ENCODE data around the gene HOPX.
"Not testable (repeated sequence)": the region's sequence is repeated elsewhere in the genome, so short reads cannot be mapped to it uniquely, and the experiment has no call there.

The HOPX gene

GRCh38 chr4:56640621-56641493, 40.2 kb downstream of the HOPX start:
- no peak for ATAC-seq (replicated peaks)
- peaks cover 0 to under 1% of the 10 kb centered on the region in 2 donors for H3K36me3 Mint-ChIP-seq
- H3K27me3 Mint-ChIP-seq: no peaks in the 10 kb centered on the region
- H3K4me1 Mint-ChIP-seq: no peaks in the 10 kb centered on the region
- no peak for DNase-seq
- no peak overlapping the region for H3K27ac Mint-ChIP-seq
- no peak overlapping the region for H3K4me3 Mint-ChIP-seq
- H3K9me3 Mint-ChIP-seq: peaks cover under 1% of the 10 kb centered on the region in 2 donors

GRCh38 chr4:56637791-56638190, 43.3 kb downstream of the HOPX start:
- Mint-ChIP-seq H3K4me3 (no peak overlapping the region), H3K4me1 (no peaks in the 10 kb centered on the region), H3K27me3 (peaks cover 0 to 6% of the 10 kb centered on the region in 2 donors), H3K9me3 (no peaks in the 10 kb centered on the region), H3K27ac (no peak overlapping the region), H3K36me3 (no peaks in the 10 kb centered on the region)
- DNase-seq (no peak), ATAC-seq (replicated peaks) (no peak)

DNA sequence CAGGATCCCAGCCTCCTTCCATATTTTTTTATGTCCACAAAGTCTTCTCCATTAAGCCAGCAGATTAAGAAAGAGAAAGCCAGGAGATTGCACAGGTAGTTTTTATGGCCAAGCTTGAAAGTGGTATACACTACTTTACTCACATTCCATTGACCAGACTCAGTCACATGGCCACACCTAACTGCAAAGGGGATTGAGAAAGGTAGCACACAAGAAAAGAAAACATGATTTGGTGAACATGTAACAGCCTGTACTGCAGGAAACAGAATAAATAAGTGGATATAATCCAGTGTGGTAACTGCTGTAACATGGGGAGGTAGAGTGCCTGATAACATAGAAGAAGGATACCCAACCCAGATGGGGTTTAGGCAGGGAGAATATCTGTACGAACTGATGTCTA, 43.9 kb downstream of the HOPX start:
- Mint-ChIP-seq H3K27ac (no peak overlapping the region), H3K9me3 (no peaks in the 10 kb centered on the region), H3K4me1 (no peaks in the 10 kb centered on the region), H3K4me3 (no peak overlapping the region), H3K36me3 (no peaks in the 10 kb centered on the region), H3K27me3 (peaks cover 0 to 6% of the 10 kb centered on the region in 2 donors)
- DNase-seq (no peak), ATAC-seq (replicated peaks) (no peak)

- not testable (repeated sequence) for H3K4me3 Mint-ChIP-seq; H3K9me3 Mint-ChIP-seq; H3K27me3 Mint-ChIP-seq; H3K36me3 Mint-ChIP-seq; DNase-seq; H3K27ac Mint-ChIP-seq; ATAC-seq (replicated peaks); H3K4me1 Mint-ChIP-seq
Observed at GRCh38 chr4:56634954-56635353, 46.1 kb downstream of the HOPX start.

- Mint-ChIP-seq H3K27ac (no peak overlapping the region), H3K9me3 (no peaks in the 10 kb centered on the region), H3K27me3 (peaks cover 5 to 6% of the 10 kb centered on the region in 2 donors), H3K4me1 (no peaks in the 10 kb centered on the region), H3K4me3 (no peak overlapping the region), H3K36me3 (no peaks in the 10 kb centered on the region)
- DNase-seq: no peak
- no peak for ATAC-seq (replicated peaks)
Observed at GRCh38 chr4:56633486-56633885, 47.6 kb downstream of the HOPX start.

DNA sequence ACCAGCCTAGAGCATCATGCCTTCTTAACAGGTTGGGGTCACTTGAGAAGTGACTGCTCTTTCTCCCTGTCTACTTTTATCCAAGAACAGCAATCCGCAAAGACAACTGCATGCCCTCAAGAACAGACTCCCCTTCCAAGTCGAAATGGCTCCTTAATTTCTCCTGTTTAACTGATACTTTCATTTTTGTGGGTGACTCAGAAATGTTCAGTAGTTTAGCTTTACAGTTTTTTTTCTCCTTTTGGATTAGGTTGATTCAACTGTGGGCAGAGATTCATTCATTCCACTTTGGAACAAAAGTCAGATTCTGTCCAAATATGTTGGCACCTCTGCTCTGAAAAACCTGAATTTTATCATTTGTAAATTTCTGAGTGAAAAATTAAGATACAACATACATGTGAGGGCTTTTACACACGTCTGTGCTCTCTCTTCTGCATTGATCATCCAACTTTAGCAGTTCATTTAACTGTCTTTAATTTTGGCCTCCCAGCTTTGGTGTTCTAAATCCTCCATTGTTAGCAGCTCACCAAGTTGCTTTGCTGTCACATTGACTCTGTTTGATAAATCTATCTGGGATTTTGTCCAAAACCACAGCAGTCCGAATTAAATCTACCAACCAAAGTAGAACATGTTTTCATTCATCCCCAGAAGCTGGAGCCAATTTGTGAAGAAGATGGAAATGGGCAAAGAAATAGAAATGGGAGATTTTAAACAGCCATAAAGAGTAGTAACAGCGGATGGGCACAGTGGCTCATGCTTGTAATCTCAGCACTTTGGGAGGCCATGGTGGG, 50.0 kb downstream of the HOPX start:
- no peak for ATAC-seq (replicated peaks)
- no peaks in the 10 kb centered on the region for H3K4me1 Mint-ChIP-seq
- peaks cover 2 to 3% of the 10 kb centered on the region in 2 donors for H3K36me3 Mint-ChIP-seq
- no peak for DNase-seq
- H3K4me3 Mint-ChIP-seq: no peak overlapping the region
- peaks cover 5 to 7% of the 10 kb centered on the region in 2 donors for H3K9me3 Mint-ChIP-seq
- H3K27ac Mint-ChIP-seq: no peak overlapping the region
- H3K27me3 Mint-ChIP-seq: peaks cover 5 to 6% of the 10 kb centered on the region in 2 donors

GRCh38 chr4:56628592-56628991, 52.5 kb downstream of the HOPX start:
- H3K27ac Mint-ChIP-seq: no peak overlapping the region
- H3K27me3 Mint-ChIP-seq: peaks cover 0 to 5% of the 10 kb centered on the region in 2 donors
- peaks cover 16 to 26% of the 10 kb centered on the region in 2 donors for H3K9me3 Mint-ChIP-seq
- ATAC-seq (replicated peaks) (no peak), DNase-seq (no peak)
- H3K4me1 Mint-ChIP-seq: no peaks in the 10 kb centered on the region
- H3K36me3 Mint-ChIP-seq: peaks cover 7 to 16% of the 10 kb centered on the region in 2 donors
- H3K4me3 Mint-ChIP-seq: no peak overlapping the region

GRCh38 chr4:56627985-56628384, 53.1 kb downstream of the HOPX start:
- peaks cover 0 to 5% of the 10 kb centered on the region in 2 donors for H3K27me3 Mint-ChIP-seq
- no peak for DNase-seq
- H3K36me3 Mint-ChIP-seq: peaks cover 7 to 17% of the 10 kb centered on the region in 2 donors
- H3K4me1 Mint-ChIP-seq: no peaks in the 10 kb centered on the region
- no peak for ATAC-seq (replicated peaks)
- H3K27ac Mint-ChIP-seq: no peak overlapping the region
- no peak overlapping the region for H3K4me3 Mint-ChIP-seq
- peaks cover 17 to 28% of the 10 kb centered on the region in 2 donors for H3K9me3 Mint-ChIP-seq

GRCh38 chr4:56627375-56627774, 53.7 kb downstream of the HOPX start:
- peaks cover 17 to 28% of the 10 kb centered on the region in 2 donors for H3K9me3 Mint-ChIP-seq
- DNase-seq (no peak), ATAC-seq (replicated peaks) (no peak)
- no peaks in the 10 kb centered on the region for H3K4me1 Mint-ChIP-seq
- H3K4me3 Mint-ChIP-seq: no peak overlapping the region
- H3K36me3 Mint-ChIP-seq: peaks cover 7 to 17% of the 10 kb centered on the region in 2 donors
- peaks cover 0 to 5% of the 10 kb centered on the region in 2 donors for H3K27me3 Mint-ChIP-seq
- H3K27ac Mint-ChIP-seq: no peak overlapping the region

- Mint-ChIP-seq H3K9me3 (peaks cover 17 to 28% of the 10 kb centered on the region in 2 donors), H3K27ac (no peak overlapping the region), H3K4me3 (no peak overlapping the region)
Observed at GRCh38 chr4:56626963-56627362, 54.1 kb downstream of the HOPX start.

GRCh38 chr4:56626420-56626819, 54.7 kb downstream of the HOPX start:
- DNase-seq: no peak
- no peak overlapping the region for H3K4me3 Mint-ChIP-seq
- no peaks in the 10 kb centered on the region for H3K4me1 Mint-ChIP-seq
- peaks cover 7 to 17% of the 10 kb centered on the region in 2 donors for H3K36me3 Mint-ChIP-seq
- peaks cover 17 to 28% of the 10 kb centered on the region in 2 donors for H3K9me3 Mint-ChIP-seq
- H3K27ac Mint-ChIP-seq: no peak overlapping the region
- H3K27me3 Mint-ChIP-seq: peaks cover 0 to 4% of the 10 kb centered on the region in 2 donors
- ATAC-seq (replicated peaks): no peak

More at GRCh38 chr4:56626963-56627362, 54.1 kb downstream of the HOPX start:
- DNase-seq (no peak), ATAC-seq (replicated peaks) (no peak)
- Mint-ChIP-seq H3K36me3 (peaks cover 7 to 17% of the 10 kb centered on the region in 2 donors), H3K27me3 (peaks cover 0 to 5% of the 10 kb centered on the region in 2 donors), H3K4me1 (no peaks in the 10 kb centered on the region)

DNA sequence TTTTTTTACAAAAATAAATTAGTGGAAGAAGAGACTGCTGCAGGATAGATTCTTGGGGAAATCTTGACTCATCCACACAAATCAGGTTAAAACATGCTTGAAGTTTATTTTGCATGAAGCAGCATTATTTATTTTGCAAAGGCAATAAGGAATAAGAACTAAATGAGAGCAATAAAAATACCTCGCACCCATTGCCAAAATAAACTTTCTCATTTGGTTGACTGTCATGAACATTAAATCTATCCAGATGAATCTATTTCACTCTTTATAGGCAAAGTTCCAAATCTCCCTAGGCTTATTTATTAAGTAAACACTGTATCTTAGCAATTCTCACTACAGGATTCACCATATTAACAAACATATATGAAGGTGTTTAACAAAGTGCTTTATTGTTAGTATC, 58.9 kb downstream of the HOPX start:
- no peak for DNase-seq
- H3K4me3 Mint-ChIP-seq: no peak overlapping the region
- H3K27ac Mint-ChIP-seq: no peak overlapping the region
- ATAC-seq (replicated peaks): no peak
- peaks cover 9 to 10% of the 10 kb centered on the region in 2 donors for H3K4me1 Mint-ChIP-seq
- peaks cover 20 to 26% of the 10 kb centered on the region in 2 donors for H3K9me3 Mint-ChIP-seq
- peaks cover 3 to 5% of the 10 kb centered on the region in 2 donors for H3K27me3 Mint-ChIP-seq
- peaks cover 9 to 20% of the 10 kb centered on the region in 2 donors for H3K36me3 Mint-ChIP-seq

DNA sequence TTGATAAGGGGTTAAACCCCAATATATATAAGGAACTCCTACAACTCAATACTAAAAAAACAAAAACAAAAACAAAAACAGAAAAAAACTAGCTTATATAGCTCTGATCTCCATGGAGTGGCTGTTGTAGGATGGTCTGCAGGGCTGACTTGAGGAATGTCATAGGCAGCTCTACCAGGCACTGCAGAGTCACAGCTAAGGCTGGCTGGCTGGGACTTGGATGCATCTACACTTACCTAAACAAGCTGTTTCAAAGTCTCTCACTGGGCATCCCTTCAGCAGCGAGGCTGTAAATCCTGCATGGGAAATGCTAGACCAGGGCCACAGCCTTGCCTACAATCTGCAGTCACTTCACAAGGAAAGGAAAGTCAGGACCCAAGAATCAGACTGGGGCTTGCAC, 61.3 kb downstream of the HOPX start:
- Mint-ChIP-seq H3K4me3 (no peak overlapping the region), H3K36me3 (peaks cover 5 to 9% of the 10 kb centered on the region in 2 donors), H3K27ac (no peak overlapping the region), H3K9me3 (peaks cover 9% of the 10 kb centered on the region in 2 donors), H3K4me1 (peaks cover 9 to 10% of the 10 kb centered on the region in 2 donors), H3K27me3 (peaks cover 3 to 5% of the 10 kb centered on the region in 2 donors)
- DNase-seq: no peak
- ATAC-seq (replicated peaks): no peak

DNA sequence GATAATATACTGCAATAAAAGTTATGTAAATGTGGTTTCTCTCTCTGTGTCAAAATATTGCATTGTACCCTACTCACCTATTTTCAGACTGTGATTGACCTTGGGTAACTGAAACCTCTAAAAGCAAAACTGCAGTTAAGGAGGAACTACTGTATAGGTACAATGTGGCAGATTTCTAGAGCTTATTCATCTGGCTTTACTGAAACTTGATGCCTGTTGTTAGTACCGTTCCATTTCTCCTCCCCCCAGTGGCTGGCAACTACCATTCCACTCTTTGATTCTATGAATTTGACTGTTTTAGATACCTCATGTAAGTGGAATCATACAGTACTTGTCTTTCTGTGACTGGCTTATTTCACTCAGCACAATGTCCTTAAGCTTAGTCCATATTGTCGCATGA, 61.9 kb downstream of the HOPX start:
- Mint-ChIP-seq H3K4me3 (no peak overlapping the region), H3K27ac (no peak overlapping the region), H3K36me3 (peaks cover 5 to 9% of the 10 kb centered on the region in 2 donors), H3K27me3 (peaks cover 3 to 5% of the 10 kb centered on the region in 2 donors), H3K4me1 (peaks cover 9 to 10% of the 10 kb centered on the region in 2 donors), H3K9me3 (peaks cover 7 to 9% of the 10 kb centered on the region in 2 donors)
- ATAC-seq (replicated peaks): peak; percentile 70 to 74
- DNase-seq: no peak
